Measurements from ENCODE around the gene ZNF70.

ZNF70 gene

DNA sequence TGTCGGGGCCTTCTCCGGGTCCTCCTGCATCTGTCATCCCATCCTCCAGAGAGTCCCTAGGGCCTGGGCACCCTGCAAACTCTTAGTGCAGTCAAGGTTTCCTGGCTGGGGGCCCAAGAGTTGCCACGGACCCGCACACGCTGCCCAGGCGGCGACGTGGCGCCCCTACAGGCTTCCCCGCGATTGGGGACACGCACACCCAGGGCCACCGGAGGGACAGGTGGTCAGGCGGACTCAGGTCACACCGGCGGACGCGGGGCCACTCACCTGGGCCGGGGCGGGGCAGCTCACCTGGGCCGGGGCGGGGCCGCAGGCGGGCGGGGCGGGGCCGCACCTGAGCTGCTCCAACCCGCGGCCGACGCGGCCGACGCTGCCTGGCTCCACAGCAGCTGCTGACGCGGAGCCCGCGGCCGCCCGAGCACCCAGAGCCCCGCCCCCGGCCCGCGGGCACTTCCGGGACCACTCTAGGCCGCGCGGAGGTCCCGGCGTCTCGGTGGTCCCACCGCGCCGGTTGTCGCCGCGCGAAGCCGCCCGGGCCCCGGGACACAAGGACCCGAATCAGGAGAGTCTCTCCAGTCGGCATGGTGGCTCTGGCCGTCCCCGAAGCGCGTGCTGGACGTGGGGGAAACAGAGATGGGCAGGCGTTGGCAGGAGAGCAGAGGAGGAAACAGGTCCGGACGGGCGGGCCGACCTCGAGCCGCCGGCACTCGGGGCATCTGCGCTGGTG lies at the start of gene ZNF70:
Gene ZNF70, minus strand, starts transcription at position 399 of the 727 bp plus-strand sequence. CDS start 5,972 bp downstream, outside the sequence.
- FAIRE-seq, result no peak

DNA sequence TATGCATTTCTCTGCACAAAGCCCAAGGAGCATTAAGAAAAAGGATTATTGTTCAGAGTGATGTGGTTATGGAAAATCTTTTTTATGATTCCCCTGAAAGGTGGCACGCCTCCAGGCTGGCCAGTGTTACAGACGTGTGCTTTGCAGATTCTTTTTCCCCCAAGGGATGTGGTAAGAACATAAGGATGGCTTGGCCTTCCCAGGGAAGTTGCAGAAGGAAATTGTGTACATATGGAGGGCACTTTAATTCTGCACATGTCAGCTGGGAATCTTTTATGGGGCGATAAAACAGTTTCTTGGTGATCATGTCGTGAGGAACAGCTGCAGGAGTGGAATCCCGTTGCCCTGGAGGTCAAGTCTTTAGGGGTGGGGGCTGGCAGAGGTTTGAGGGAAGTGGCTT lies 45.5 kb upstream of the ZNF70 start:
- FAIRE-seq, result no peak

DNA sequence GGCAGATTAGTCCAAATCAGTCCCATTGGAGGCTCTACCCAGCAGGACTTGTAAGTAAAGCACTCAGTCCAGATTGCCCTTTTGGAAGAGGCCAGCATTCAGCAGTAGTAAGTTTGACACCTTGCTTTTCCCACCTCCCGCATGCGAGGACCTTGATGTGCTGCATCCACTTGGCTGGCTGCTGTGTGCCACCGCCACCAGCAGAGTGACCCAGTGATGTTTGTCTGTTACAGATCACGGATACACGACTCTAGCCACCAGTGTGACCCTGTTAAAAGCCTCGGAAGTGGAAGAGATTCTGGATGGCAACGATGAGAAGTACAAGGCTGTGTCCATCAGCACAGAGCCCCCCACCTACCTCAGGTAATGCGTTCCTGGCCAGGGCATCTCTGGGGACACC lies 42.4 kb upstream of the ZNF70 start:
- no peak for FAIRE-seq

DNA sequence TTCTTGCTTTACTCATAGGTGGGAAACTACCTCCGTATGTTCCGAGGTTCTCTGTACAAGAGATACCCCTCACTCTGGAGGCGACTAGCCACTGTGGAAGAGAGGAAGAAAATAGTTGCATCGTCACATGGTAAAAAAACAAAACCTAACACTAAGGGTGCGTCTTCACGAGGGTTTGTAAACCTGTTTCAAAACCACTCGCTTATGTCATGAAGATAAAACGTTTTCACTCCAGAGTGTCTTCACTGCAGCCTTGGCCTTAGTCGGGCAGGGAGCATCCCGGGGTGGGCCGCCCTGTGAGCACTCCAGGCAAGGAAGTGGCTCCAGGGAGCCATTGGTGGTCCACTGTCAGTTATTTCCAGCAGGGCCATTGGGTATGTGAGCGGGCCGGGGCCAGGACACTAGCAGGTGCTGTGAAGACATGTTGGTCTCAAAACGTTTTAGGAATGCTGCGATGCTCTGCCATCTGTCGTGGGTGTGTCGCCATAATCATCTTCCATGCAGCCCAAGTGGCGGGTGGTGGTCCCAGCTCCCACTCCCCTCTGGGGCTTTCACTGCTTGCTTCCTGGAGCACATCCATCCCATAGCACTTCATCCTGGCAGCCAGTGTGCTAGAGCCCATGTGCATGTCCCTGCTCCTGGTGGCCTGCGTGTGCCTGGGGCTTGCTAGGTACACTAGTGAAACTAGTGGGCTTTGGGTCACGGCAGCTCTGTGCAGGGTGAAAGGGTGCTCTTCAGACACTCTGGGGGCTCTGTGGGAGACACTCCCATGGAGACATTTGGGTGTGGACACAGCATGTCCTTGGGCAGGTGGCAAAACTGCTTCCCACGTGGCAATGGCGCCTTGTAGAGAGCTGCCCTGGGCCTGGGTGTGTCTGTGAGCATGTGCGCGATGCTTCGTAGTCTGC lies 41.1 kb upstream of the ZNF70 start:
- no peak for FAIRE-seq

DNA sequence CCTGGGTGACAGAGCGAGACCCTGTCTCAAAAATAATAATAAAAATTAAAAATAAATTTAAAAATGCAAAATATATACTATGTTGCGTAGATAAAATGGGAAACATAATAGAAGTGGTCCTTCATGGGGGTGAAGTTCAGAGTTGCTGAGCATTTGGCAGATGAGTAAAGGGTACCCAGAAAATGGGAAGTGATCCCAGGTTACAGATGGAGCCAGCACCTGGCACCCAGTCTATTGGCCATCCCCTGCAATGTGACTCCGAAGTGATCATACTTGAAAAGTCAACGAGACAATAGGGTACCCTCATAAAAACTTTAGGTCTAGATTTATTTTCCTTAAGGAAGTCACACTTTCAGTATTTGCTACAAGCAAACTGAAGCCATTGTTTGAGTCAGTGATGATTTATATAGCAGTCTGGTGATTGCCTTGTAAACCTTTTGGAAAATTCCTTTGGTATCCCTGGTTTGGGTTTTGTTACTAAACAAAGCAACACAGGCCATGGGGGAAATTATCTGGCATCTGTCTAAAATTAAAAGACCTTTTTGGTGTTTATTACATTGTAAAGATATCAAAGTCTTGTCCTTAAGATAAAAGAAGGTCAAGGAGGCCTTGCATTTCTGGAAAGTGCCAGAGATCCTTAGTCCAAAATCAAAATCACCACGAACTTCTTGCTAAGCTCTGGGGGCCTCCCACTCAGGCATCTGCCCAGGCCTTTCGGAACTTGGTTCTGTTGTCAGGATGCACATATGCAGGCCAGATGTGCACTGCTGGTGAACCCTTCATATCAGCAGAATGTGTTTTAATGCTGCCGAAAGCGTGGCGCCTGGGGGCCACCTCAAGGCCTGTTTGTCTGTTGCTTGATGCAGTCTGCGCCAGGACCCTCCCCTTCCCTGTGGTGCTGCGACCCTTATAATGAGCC lies 40.2 kb upstream of the ZNF70 start:
- no peak for FAIRE-seq

DNA sequence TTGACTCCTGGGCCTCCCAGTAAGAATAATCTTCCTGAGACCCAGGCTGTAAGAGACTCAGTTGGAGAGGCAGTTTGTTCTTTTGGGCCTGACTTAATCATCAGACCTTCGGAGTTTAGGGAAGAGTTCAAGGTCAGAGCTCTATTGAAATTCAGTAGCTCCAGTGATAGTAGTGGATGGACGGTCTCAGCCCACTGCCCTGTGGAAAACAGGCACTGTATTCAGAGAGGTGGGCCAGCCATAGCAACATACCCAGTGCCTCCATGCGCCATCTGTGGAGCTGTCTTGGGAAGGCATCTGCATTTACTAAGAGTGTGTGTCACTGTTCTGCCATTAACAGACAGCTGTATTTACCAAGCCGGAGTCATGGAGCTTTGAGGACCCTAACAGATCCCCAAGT lies 38.7 kb upstream of the ZNF70 start:
- FAIRE-seq, result no peak

DNA sequence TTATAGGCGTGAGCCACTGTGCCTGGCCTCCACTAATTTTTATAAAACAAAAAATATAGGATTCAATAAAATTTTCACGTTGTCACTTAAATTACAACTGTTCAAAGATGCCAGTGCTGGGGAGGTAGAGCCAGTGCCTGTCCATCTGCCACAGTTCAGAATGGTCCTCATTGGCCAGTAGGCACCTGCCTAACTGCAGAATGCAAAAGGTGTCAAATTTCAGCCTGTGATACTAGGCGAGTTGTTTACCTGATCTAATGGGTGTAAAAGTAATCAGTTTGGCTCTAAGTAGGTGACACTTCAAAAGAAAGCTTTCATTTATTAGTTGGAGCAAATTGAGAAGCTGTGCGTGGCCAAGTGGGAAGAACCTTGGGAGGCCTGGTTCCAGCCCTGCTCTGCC lies 38.2 kb upstream of the ZNF70 start:
- no peak for FAIRE-seq

DNA sequence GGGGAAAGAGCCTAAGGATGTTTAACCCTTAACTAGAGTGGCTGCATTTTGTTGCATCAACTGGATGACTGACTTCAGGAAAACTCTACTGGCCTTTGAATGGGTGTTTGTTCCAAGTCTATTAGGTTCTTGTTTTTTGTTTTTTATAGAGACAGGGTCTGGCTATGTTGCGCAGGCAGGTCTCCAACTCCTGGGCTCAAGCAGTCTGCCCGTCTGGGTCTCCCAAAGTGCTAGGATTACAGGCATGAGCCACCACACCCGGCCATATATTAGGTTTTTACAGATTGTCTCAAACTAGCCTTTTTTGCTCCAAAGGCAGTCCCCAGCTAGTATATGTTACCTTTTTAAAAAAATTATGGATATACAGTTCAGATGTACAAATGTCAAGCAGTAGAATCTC lies 37.0 kb upstream of the ZNF70 start:
- FAIRE-seq, result no peak

DNA sequence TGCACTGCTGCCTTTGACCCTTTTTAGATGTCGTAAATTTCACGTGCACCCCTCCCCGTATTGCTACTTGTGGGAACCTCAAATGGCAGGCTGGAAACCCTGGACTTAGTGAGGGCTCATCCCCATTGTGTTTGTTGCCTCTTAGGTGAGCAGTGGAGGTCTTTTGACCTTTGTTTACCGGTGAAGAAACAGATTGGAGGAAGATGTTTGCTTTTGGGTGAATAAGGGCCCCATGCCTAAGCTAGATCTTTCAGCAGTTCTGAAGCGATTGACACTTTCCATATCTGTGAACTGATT lies 36.6 kb upstream of the ZNF70 start:
- no peak for FAIRE-seq

DNA sequence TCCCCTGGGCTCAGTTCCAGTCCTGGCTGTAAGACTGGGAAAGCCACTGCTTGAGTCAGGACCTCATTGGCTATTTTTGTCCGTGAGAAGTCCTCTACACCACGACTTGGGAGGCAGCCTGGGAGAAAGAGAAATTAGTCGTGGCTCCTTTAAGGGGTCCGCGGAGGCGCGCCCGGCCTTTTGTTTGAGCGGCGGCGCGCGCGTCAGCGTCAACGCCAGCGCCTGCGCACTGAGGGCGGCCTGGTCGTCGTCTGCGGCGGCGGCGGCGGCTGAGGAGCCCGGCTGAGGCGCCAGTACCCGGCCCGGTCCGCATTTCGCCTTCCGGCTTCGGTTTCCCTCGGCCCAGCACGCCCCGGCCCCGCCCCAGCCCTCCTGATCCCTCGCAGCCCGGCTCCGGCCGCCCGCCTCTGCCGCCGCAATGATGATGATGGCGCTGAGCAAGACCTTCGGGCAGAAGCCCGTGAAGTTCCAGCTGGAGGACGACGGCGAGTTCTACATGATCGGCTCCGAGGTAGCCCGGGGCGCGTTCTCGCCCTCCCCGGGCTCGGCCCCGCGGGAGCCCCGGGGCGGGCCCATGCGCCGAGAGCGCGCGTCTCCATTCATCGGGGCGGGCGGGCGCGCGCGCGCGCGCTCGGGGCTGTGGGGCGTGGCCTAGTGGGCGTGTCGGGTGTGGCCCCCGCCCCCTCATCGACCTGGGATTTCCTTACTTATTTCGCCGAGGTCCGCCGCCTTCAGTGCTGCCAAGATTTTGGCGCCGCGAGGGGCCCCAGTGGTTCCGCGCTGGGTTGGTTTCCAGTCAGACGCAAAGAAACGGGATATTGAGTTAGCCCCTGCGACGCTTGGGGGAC lies 36.1 kb upstream of the ZNF70 start, which contains the start of gene SMARCB1:
Gene SMARCB1, plus strand, starts transcription at position 215 of the 848 bp plus-strand sequence. Its CDS starts 204 bp downstream, at position 419.
- FAIRE-seq, result no peak

DNA sequence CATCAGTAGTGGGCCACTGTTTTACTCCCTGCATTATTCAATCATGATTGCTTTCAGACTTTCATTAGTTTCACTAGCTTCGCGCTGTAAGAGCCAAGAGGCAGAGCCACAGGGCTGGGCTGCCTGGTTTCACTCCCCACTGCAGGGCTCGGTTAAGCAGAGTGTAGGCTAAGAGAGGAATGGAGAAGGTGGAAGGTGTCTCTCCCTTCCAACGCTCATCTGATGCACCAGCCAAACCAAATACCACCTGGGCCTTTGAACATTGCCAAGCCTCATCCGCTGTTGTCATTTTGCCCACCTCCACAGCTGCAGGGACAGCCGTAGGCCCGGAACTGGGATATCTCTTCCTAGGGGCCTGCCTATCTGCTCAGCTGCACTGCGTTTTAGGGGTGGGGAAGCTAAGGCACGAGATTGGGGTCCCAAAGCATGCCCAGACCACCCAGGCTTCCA lies 35.4 kb upstream of the ZNF70 start:
- no peak for FAIRE-seq

DNA sequence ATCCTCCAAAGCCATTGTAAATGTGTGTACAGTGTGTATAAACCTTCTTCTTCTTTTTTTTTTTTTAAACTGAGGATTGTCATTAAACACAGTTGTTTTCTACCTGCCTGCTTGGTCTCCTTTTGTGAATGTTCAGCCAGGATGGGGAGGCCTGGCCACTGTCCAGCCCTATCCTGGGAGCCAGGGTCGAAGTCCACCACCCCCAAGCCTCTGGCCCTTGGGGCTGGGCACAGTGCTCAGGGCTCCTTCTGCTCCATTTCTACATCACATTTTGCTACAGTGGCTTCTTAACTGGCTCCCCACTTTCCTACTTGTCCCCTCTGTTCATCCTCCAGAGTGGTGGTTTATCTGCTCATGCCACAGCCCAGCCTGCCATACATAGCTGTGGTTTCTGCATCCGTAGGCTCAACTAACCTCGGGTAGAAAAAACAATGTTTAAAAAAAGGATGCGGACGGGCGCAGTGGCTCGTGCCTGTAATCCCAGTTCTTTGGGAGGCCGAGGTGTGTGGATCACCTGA lies 33.4 kb upstream of the ZNF70 start:
- FAIRE-seq, result no peak

DNA sequence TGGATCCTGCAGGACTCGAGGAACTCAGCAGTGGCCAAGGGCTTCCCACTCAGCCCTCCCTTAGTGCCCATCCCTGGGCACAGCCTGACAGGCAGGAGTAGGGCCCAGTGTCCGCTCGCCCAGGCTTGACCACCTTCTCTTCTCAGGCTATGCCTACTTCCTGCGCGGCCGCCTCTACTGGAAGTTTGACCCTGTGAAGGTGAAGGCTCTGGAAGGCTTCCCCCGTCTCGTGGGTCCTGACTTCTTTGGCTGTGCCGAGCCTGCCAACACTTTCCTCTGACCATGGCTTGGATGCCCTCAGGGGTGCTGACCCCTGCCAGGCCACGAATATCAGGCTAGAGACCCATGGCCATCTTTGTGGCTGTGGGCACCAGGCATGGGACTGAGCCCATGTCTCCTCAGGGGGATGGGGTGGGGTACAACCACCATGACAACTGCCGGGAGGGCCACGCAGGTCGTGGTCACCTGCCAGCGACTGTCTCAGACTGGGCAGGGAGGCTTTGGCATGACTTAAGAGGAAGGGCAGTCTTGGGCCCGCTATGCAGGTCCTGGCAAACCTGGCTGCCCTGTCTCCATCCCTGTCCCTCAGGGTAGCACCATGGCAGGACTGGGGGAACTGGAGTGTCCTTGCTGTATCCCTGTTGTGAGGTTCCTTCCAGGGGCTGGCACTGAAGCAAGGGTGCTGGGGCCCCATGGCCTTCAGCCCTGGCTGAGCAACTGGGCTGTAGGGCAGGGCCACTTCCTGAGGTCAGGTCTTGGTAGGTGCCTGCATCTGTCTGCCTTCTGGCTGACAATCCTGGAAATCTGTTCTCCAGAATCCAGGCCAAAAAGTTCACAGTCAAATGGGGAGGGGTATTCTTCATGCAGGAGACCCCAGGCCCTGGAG lies 32.6 kb upstream of the ZNF70 start:
- FAIRE-seq, result no peak

DNA sequence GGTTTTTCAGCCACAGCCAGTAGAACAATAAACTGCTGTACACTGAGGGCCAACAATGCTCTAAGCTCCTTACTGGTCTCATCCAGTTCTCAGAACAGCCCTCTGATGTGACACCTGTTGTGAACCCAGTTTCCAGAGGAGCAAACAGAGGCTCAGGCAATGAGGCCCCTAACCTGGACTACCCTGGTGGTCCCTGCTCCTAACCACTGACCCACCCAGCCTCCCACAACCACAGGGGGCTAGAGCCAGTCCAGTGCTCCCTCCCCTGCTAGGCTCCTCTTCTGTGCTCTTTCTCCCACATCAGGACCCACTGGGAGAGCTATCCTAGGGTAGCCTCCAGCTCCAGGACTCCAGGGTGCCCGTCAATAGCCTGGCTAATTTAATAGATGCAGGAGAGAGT lies 31.8 kb upstream of the ZNF70 start:
- FAIRE-seq, result no peak

DNA sequence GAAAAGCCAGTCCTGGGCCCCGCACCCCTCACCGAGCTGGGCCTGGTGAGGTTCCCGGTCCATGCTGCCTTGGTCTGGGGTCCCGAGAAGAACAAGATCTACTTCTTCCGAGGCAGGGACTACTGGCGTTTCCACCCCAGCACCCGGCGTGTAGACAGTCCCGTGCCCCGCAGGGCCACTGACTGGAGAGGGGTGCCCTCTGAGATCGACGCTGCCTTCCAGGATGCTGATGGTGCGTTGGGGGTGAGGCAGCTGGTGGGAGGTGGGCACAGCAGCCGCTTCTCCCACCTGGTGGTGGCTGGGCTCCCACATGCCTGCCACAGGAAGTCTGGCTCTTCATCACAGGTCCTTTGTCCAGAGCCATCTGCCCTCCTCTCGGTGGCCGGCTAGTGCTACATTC lies 31.3 kb upstream of the ZNF70 start:
- FAIRE-seq, result no peak

DNA sequence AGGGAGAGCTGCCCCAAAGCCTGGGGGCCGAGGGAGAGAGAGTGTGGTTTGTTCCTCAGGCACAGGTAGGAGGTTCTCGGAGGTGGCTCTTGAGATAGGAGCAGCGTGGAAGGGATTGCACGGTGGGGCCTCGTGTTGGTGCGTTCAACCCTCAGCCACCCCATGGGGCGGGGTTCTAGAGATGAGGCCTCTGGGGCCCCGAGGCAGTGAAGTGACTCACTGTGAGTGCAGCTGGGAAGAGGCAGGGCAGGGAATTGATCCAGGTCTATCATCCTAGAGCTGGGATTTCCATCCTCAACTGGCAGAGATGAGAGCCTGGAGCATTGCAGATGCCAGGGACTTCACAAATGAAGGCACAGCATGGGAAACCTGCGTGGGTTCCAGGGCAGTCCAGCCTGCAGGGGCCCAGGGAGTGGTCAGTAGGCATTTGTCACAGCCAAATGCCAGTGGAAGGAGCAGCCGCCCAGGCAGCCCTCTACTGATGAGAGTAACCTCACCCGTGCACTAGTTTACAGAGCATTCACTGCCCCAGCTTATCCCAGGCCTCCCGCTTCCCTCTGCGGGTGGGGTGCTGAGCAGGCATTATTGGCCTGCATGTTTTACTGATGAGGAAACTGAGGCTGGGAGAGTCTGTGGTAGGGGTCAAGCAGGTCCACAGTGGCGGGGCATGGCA lies 30.7 kb upstream of the ZNF70 start:
- FAIRE-seq, result no peak

DNA sequence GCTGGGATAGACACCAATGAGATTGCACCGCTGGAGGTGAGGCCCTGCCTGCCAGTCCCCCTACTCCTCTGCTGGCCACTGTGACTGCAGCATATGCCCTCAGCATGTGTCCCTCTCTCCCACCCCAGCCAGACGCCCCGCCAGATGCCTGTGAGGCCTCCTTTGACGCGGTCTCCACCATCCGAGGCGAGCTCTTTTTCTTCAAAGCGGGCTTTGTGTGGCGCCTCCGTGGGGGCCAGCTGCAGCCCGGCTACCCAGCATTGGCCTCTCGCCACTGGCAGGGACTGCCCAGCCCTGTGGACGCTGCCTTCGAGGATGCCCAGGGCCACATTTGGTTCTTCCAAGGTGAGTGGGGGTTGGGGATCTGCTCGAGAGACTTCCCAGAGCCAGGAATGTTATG lies 30.2 kb upstream of the ZNF70 start:
- FAIRE-seq, result no peak

DNA sequence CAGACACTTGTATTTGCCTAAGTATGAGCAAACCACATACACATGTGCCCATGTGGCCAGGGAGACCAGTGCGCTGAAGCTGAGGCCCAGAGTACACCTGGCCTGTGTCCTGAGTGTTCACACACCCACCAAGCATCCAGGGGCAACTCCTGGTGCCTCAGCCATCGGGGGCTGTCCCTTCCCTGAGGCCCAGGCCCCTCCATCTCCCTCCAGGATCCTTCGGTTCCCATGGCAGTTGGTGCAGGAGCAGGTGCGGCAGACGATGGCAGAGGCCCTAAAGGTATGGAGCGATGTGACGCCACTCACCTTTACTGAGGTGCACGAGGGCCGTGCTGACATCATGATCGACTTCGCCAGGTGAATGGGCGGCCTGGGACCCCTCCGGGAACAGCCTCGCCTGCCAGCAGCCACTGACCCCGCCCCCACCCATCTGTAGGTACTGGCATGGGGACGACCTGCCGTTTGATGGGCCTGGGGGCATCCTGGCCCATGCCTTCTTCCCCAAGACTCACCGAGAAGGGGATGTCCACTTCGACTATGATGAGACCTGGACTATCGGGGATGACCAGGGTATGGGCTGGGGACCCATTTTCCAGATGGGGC lies 29.3 kb upstream of the ZNF70 start:
- FAIRE-seq, result no peak

DNA sequence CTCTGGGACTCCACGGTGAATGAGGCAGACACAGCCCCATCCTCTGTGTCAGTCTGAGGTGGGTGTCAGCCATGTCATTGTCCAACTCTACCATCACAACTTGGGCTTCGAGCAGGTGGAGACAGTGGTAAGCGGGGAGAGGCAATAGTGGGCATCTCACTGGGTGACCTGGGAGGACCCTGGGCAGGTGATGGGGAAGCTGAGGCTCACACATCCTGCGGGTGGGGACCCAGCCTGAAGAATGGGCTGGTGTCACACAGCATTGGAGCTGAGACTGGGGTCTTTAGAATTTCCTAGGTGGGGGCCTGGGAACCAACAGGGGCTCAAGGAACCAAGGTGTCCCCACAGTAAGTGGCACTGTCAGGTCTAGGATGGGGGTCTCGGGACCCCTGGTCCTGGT lies 28.8 kb upstream of the ZNF70 start:
- no peak for FAIRE-seq

DNA sequence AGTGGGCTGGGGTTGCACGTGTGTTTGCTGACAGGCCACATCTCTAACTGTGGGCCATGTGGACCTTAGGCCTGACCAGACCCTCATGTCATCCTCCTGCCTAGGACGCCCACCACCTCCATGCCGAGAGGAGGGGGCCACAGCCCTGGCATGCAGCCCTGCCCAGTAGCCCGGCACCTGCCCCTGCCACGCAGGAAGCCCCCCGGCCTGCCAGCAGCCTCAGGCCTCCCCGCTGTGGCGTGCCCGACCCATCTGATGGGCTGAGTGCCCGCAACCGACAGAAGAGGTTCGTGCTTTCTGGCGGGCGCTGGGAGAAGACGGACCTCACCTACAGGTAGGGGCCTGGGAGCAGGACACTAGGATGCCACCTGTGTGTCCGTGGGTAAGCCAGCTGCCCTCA lies 28.2 kb upstream of the ZNF70 start:
- FAIRE-seq, result no peak
